ENCODE measurements around the gene SEMA4C.

The SEMA4C gene

GRCh38 chr2:96869822-96870625, at the start of gene SEMA4C:
SEMA4C (minus strand) TSS chr2:96870080; CDS start chr2:96867886, 2,194 bp downstream.
- no peak for DNase-seq

- no peak for DNase-seq
Measured at GRCh38 chr2:96918754-96919550, 49.1 kb upstream of the SEMA4C start.

GRCh38 chr2:96918092-96918753, 48.3 kb upstream of the SEMA4C start:
- no peak for DNase-seq

GRCh38 chr2:96916646-96917543, 47.0 kb upstream of the SEMA4C start:
- no peak for DNase-seq

GRCh38 chr2:96916156-96916630, 46.3 kb upstream of the SEMA4C start:
- no peak for DNase-seq

- no peak for DNase-seq
Measured at GRCh38 chr2:96914332-96914731, 44.5 kb upstream of the SEMA4C start.

- DNase-seq: peak; percentile 32 to 45
Measured at GRCh38 chr2:96913398-96914202, 43.7 kb upstream of the SEMA4C start.

- DNase-seq: no peak
Measured at GRCh38 chr2:96913117-96913397, 43.2 kb upstream of the SEMA4C start.

GRCh38 chr2:96912346-96913116, 42.7 kb upstream of the SEMA4C start:
- DNase-seq: no peak

GRCh38 chr2:96909611-96910021, 39.7 kb upstream of the SEMA4C start:
- DNase-seq: no peak

GRCh38 chr2:96907115-96908041, 37.5 kb upstream of the SEMA4C start:
- DNase-seq: no peak

GRCh38 chr2:96906729-96907114, 36.8 kb upstream of the SEMA4C start:
- no peak for DNase-seq

GRCh38 chr2:96903815-96904214, 33.9 kb upstream of the SEMA4C start:
- no peak for DNase-seq

- no peak for DNase-seq
Measured at GRCh38 chr2:96903318-96903717, 33.4 kb upstream of the SEMA4C start.

- no peak for DNase-seq
Measured at GRCh38 chr2:96900237-96900636, 30.4 kb upstream of the SEMA4C start.

GRCh38 chr2:96899413-96899741, 29.5 kb upstream of the SEMA4C start:
- DNase-seq: no peak

GRCh38 chr2:96898641-96899412, 28.9 kb upstream of the SEMA4C start:
- DNase-seq: no peak

- no peak for DNase-seq
Measured at GRCh38 chr2:96898135-96898505, 28.2 kb upstream of the SEMA4C start.

GRCh38 chr2:96897491-96898134, 27.7 kb upstream of the SEMA4C start:
- no peak for DNase-seq
